22Rv1 (cell line): ENCODE results near the gene FBXO42.

Experiments used
- H3K27ac ChIP-seq: fragments of 450-650 bp; 2 replicates; pipeline ENCODE4 v1.5.1; 2017
- ZFX ChIP-seq: fragments of 450-650 bp; IDR thresholded peaks from 2 replicates; pipeline ENCODE4 v1.6.1; 2017; ENCODE audit warnings: antibody characterized with exemption, borderline replicate concordance
- TF ChIP-seq, protein P1 (sequence below): fragments of 450-650 bp; IDR thresholded peaks from 2 replicates; pipeline ENCODE4 v1.5.1; 2017; ENCODE audit warnings: mild to moderate bottlenecking

Gene FBXO42

DNA sequence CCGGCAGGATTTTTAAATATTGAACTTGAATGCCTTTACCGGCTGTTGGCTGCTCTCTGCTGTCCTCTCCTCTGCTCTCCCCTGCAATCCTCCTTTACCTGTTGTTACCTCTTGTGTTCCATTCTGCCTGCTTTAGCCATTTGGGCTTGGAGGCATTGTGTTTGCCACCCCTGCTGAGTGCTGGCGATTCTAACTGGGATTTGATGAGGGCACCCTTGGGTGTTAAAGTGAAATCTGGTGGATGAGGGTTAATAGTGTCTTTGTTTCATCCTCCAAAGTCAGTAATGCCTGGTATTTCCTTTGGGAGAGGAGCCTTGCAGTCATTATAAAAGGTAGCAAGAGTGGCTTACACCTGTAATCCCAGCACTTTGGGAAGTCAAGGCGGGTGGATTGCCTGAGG lies 24.7 kb upstream of the FBXO42 start:
- TF ChIP-seq ZFX, result no peak
- TF ChIP-seq, protein P1, sequence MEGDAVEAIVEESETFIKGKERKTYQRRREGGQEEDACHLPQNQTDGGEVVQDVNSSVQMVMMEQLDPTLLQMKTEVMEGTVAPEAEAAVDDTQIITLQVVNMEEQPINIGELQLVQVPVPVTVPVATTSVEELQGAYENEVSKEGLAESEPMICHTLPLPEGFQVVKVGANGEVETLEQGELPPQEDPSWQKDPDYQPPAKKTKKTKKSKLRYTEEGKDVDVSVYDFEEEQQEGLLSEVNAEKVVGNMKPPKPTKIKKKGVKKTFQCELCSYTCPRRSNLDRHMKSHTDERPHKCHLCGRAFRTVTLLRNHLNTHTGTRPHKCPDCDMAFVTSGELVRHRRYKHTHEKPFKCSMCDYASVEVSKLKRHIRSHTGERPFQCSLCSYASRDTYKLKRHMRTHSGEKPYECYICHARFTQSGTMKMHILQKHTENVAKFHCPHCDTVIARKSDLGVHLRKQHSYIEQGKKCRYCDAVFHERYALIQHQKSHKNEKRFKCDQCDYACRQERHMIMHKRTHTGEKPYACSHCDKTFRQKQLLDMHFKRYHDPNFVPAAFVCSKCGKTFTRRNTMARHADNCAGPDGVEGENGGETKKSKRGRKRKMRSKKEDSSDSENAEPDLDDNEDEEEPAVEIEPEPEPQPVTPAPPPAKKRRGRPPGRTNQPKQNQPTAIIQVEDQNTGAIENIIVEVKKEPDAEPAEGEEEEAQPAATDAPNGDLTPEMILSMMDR, result no peak
- H3K27ac ChIP-seq, result no peak overlapping the region

DNA sequence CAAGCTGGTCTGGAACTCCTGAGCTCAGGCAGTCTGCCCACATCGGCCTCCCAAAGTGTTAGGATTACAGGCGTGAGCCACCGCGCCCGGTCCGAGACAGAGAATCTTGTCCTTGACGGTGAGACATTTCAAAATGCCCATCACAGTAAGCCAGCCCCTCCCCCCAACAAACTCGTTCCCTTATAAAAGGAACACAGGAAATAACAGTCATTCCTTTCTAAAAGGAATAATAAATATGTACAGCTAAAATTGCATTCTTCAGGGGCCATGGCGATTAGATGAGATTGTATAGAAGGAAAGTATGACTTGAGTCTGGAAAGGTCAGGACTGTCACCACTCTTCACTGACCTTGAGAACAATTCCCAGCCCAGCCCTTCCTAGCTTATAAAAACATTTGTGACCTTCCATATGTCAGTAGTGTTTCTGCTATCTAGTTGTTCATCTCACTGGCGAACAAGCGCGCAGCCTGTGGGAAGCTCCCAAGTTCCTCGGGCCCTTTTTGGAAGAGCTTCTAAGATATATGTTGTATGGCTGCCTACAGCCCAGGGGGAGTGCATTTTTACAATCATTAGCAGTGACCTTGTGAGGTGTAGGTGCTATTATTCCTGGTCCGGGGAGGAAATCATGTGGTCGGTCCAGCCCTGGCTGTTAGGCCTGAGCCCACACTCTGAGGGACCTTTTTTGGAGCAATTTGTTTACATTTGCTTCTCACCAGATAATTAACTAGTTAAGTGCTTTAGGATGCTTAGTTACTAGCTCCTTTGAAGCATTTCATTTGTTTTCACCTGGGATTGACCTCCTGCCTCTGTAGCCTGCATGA lies 23.5 kb upstream of the FBXO42 start:
- TF ChIP-seq ZFX, result no peak
- TF ChIP-seq, protein P1, result no peak
- H3K27ac ChIP-seq, result no peak overlapping the region

DNA sequence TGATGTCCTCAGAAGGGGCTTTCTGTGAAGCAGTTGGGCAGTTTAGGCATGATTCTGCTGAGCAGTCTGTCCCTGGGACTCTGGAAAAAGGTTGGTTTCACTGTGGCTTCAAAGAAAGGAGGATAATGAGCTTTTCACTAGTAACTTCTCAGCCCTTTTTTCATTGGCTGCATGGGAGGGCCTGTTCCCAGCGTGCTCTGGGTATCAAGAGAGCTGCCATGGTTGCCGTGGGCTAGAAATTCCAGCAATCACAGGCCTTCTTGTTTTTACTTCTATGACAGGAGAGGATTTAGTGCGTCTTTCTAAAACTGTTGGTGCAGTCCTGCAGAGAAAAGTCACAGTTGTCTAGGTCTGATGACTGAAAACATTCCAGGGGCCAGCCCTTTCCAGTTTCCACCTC lies 22.0 kb upstream of the FBXO42 start:
- TF ChIP-seq, protein P1, result no peak
- no peak for TF ChIP-seq ZFX
- H3K27ac ChIP-seq, result no peak overlapping the region

DNA sequence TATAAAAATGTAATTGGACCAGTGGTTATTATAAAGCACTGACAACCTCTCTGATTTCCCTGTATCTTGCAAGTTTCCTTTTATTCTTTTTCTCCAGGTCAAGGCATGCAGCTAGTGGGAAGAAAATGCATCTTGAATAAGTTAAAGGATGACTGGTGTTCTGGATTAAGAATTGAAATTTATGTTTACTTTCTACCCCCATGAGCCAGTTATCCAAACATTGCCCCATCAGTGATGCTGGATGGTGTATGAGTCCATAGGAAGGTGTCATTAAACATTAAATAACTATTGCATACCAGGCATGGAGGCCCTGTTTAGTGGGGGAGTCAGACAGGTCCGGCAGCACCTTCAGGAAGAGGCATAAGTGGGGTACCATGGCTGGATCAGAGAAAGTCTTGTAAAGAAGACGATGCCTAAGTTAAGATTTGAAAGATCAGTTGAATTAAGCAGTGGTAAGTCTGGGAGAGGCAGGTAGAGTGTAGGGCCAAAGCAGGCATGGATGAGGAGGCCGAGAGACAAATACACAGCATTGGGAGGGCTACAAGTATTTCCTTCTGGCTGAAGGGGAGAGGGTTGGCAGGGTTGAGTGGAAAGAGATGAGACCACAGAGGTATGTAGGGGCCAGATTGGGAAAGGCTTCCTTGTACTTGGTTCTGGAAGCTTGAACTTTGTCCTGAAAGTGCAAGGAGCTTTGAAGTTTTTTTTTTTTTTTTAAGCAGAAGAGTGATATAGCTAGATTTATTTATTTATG lies 20.4 kb upstream of the FBXO42 start:
- H3K27ac ChIP-seq, result no peak overlapping the region
- no peak for TF ChIP-seq ZFX
- TF ChIP-seq, protein P1, result no peak

DNA sequence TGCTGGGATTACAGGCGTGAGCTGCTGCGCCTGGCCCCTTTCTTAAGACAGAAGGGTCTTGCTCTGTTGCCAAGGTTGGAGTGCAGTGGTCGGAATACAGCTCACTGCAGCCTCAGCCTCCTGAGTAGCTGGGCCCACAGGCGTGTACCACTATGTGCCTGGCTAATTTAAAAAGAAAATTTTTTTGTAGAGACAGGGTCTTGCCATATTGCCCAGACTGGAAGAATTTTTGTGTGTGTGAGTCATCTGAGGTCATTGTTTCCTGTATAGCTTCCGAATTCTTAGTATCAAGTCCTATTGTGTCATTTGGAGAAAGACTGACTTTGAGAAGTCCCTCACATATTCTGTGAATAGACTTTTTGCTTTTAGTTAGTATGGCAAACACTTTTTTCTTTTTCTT lies 19.4 kb upstream of the FBXO42 start:
- H3K27ac ChIP-seq, result no peak overlapping the region
- TF ChIP-seq, protein P1, result no peak
- TF ChIP-seq ZFX, result no peak

DNA sequence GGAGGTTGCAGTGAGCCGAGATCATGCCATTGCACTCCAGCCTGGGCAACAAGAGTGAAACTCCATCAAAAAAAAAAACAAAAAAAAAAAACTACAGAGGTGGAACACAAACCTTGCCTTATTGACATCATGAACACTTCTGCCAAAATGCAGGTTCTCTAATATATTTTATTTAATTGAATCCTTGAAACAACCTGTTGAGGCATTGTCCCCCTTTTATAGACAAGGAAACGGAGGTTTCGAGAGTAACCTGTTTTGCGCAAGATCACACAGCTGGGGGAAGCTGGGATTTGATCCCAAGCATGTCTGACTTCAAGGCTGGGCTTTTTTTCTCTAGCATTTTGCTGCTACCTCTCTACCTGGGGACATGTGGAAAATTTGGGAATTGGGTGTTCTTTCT lies 17.5 kb upstream of the FBXO42 start:
- TF ChIP-seq ZFX, result no peak
- TF ChIP-seq, protein P1, result no peak
- H3K27ac ChIP-seq, result no peak overlapping the region
